G401 (cell line): Measurements from ENCODE around the gene SMPD3. TPM values are rescaled to one million over a fixed set of nuclear protein-coding genes. Genes with fewer than 3 reads are reported as not detected.

ENCODE experiments used
- DNase-seq: peaks from one replicate; pipeline ENCODE4 v3.0.0-alpha.2; 2015; ENCODE audit warnings: low spot score
- in situ Hi-C: cut with HindIII; loops from 2 replicates; pipeline ENCODE4 v1.10.0; 2016; ENCODE audit warnings: low sequenced_read_pairs, mixed read lengths
- total RNA-seq: library from RNA; depleted of rRNA; stranded (reverse); fragments of >200 nt; shearing (Covaris generic); gene quantifications from 2 replicates; pipeline ENCODE4 v1.2.3, GENCODE V29; 2014

Gene SMPD3
- total RNA-seq, 1 experiment from 2014 or later, result 0.03 TPM

GRCh38 chr16:68351463-68351862 is 96.8 kb downstream of the SMPD3 start:
- in situ Hi-C loops, result no loop called here
- no peak for DNase-seq

- in situ Hi-C loops, result no loop called here
Observed at GRCh38 chr16:68350813-68351350, 97.4 kb downstream of the SMPD3 start.

GRCh38 chr16:68349838-68350410 is 98.4 kb downstream of the SMPD3 start:
- in situ Hi-C loops, result no loop called here
- DNase-seq, result no peak

More at GRCh38 chr16:68350813-68351350, 97.4 kb downstream of the SMPD3 start:
- DNase-seq, result no peak

GRCh38 chr16:68348639-68349445 is 99.5 kb downstream of the SMPD3 start:
- no peak for DNase-seq
- in situ Hi-C loops, result no loop called here

- in situ Hi-C loops, result no loop called here
- peak; percentile 22 for DNase-seq
Observed at GRCh38 chr16:68347605-68348004, 100.7 kb downstream of the SMPD3 start.

GRCh38 chr16:68346892-68347480 is 101.3 kb downstream of the SMPD3 start:
- in situ Hi-C loops, result no loop called here
- peak; percentile 48 for DNase-seq

- DNase-seq, result no peak
- in situ Hi-C loops, result no loop called here
Observed at GRCh38 chr16:68345958-68346635, 102.2 kb downstream of the SMPD3 start.

GRCh38 chr16:68345351-68345810 is 102.9 kb downstream of the SMPD3 start:
- no peak for DNase-seq
- in situ Hi-C loops, result no loop called here

GRCh38 chr16:68344252-68344651 is 104.1 kb downstream of the SMPD3 start:
- no peak for DNase-seq
- in situ Hi-C loops, result no loop called here

GRCh38 chr16:68343137-68343536 is 105.2 kb downstream of the SMPD3 start:
- in situ Hi-C loops, result no loop called here
- DNase-seq, result no peak

- no peak for DNase-seq
- in situ Hi-C loops, result no loop called here
Observed at GRCh38 chr16:68342620-68343019, 105.7 kb downstream of the SMPD3 start.

GRCh38 chr16:68339214-68339613 is 109.1 kb downstream of the SMPD3 start:
- no peak for DNase-seq
- in situ Hi-C loops, result no loop called here

- no peak for DNase-seq
- in situ Hi-C loops, result no loop called here
Observed at GRCh38 chr16:68338326-68339119, 109.8 kb downstream of the SMPD3 start.

- in situ Hi-C loops, result no loop called here
- DNase-seq, result no peak
Observed at GRCh38 chr16:68335175-68335574, 113.1 kb downstream of the SMPD3 start.

- in situ Hi-C loops, result no loop called here
Observed at GRCh38 chr16:68332411-68333121, 115.7 kb downstream of the SMPD3 start.

GRCh38 chr16:68331879-68332410 is 116.4 kb downstream of the SMPD3 start:
- in situ Hi-C loops, result no loop called here
- DNase-seq, result no peak

More at GRCh38 chr16:68332411-68333121, 115.7 kb downstream of the SMPD3 start:
- no peak for DNase-seq

GRCh38 chr16:68328860-68329390 is 119.4 kb downstream of the SMPD3 start:
- DNase-seq, result no peak
- in situ Hi-C loops, result no loop called here
